ENCODE measurements around the gene SNORC.

DNA sequence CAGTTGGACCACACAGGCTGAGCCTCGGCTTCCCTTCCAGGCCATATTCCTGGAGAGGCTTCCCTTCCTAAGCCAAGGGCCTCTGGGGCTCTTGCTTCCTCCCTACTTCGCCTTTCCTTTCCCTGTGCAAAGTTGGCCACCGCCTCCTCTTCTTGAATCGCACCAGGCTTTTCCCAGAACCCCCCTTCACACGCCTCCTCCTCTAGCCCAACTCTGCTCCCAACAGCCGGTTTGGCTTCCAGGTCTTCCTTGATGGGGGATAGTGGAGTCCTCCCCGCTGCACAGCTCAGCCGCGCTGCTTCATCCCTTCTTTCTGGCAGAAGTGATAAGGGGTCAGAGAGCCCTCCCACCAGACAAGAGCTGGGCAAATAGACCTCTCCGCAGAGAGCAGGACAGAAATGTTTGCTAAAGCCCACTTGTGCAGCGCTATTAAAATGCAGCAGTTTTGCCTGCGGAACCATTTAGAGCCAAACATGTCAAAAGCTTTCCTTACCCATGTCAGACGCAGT is 56.4 kb downstream of the SNORC start:
- TF ChIP-seq, protein P1, sequence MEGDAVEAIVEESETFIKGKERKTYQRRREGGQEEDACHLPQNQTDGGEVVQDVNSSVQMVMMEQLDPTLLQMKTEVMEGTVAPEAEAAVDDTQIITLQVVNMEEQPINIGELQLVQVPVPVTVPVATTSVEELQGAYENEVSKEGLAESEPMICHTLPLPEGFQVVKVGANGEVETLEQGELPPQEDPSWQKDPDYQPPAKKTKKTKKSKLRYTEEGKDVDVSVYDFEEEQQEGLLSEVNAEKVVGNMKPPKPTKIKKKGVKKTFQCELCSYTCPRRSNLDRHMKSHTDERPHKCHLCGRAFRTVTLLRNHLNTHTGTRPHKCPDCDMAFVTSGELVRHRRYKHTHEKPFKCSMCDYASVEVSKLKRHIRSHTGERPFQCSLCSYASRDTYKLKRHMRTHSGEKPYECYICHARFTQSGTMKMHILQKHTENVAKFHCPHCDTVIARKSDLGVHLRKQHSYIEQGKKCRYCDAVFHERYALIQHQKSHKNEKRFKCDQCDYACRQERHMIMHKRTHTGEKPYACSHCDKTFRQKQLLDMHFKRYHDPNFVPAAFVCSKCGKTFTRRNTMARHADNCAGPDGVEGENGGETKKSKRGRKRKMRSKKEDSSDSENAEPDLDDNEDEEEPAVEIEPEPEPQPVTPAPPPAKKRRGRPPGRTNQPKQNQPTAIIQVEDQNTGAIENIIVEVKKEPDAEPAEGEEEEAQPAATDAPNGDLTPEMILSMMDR (IDR thresholded peaks at IDR 0.05) = no peak
- no peak for TF ChIP-seq POLR2A (IDR thresholded peaks at IDR 0.05)

Measured in tibial nerve (tissue), 3 donors.